SU-DHL-6 (cell line): ENCODE measurements around the gene FOXN3.

Source experiments
- EZH2phosphoT487 ChIP-seq: fragments of 200-600 bp; sonication (generic), shearing (Covaris generic); conservative IDR thresholded peaks from 2 replicates; pipeline ENCODE4 v1.6.1; 2018; ENCODE audit warnings: mild to moderate bottlenecking, antibody characterized with exemption, low read length, moderate library complexity, mixed read lengths
- TF ChIP-seq, protein P1 (sequence below): fragments of 200-600 bp; sonication (generic); IDR thresholded peaks from one replicate; pipeline ENCODE4 v1.5.1; 2017; ENCODE audit warnings: antibody characterized with exemption, mild to moderate bottlenecking, low read length, moderate library complexity; ENCODE audit not compliant: insufficient read depth, poor library complexity, severe bottlenecking

DNA sequence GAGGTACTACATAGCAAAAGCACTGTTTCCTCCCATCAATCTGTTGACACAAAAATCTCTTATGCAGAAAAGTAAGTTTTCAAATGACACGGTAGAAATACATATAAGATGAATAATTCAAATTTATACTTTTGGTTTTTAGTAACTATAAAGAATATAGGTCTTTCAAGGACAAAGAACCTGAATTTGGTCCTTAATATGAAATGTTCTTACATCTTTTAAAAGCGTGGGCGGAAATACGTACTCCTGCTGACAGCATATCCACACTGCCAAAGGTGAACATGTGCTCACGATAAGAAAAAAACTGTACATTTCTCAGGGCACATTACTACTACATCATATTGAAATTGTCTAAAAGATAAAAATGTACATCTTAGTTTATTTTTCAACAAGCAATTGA is 127.6 kb downstream of the FOXN3 start:
- TF ChIP-seq, protein P1, sequence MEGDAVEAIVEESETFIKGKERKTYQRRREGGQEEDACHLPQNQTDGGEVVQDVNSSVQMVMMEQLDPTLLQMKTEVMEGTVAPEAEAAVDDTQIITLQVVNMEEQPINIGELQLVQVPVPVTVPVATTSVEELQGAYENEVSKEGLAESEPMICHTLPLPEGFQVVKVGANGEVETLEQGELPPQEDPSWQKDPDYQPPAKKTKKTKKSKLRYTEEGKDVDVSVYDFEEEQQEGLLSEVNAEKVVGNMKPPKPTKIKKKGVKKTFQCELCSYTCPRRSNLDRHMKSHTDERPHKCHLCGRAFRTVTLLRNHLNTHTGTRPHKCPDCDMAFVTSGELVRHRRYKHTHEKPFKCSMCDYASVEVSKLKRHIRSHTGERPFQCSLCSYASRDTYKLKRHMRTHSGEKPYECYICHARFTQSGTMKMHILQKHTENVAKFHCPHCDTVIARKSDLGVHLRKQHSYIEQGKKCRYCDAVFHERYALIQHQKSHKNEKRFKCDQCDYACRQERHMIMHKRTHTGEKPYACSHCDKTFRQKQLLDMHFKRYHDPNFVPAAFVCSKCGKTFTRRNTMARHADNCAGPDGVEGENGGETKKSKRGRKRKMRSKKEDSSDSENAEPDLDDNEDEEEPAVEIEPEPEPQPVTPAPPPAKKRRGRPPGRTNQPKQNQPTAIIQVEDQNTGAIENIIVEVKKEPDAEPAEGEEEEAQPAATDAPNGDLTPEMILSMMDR, result no peak
- TF ChIP-seq EZH2phosphoT487, result no peak
